Subcutaneous adipose tissue (tissue), 4 donors: ENCODE data around the gene LSG1. TPM values are rescaled to one million over a fixed set of nuclear protein-coding genes. Genes with fewer than 3 reads are reported as not detected.

ENCODE experiments used
- CTCF ChIP-seq: fragments of 450-650 bp; IDR thresholded peaks from one replicate; pipeline ENCODE4 v1.5.1; 2016; ENCODE audit warnings: low read depth, mild to moderate bottlenecking, control low read depth, antibody characterized with exemption, moderate library complexity
- total RNA-seq, 4 donors: library from RNA; depleted of rRNA; stranded (reverse); fragments of >200 nt; gene quantifications; one replicate each; pipeline ENCODE4 v1.1.0, GENCODE V29; 2016

LSG1 gene
- total RNA-seq, 4 donors from 2014 or later: 27.5 to 49.9 (median 38.9) TPM

GRCh38 chr3:194682694-194683310, 10.8 kb upstream of the LSG1 start:
- TF ChIP-seq CTCF: no peak

DNA sequence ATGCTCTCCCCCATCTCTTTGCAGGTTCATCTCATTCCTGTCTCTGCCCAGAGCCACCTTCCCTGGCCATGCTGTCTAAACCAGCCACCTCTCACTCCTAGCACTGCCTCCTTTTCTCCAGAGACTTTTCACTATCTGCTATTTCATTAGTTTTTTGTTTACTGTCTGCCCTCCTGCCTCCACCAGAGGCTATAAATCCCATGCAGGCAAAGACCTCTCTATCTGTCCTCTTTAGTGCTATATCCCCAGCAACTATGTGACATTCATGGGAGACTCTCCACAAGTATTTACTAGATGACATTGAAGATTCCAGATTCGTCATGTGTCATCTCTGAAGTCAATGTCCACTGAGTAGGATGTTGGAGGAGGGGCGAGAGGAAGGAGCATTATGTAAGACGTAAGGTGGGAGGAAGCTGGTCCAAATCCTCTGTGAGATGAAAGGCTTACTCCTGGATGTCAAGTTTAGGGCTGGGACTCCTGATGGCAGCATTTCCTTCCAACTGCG, 10.2 kb upstream of the LSG1 start:
- no peak for TF ChIP-seq CTCF

GRCh38 chr3:194680888-194681615, 9.1 kb upstream of the LSG1 start:
- TF ChIP-seq CTCF: no peak

GRCh38 chr3:194676471-194676870, 4.5 kb upstream of the LSG1 start:
- no peak for TF ChIP-seq CTCF

DNA sequence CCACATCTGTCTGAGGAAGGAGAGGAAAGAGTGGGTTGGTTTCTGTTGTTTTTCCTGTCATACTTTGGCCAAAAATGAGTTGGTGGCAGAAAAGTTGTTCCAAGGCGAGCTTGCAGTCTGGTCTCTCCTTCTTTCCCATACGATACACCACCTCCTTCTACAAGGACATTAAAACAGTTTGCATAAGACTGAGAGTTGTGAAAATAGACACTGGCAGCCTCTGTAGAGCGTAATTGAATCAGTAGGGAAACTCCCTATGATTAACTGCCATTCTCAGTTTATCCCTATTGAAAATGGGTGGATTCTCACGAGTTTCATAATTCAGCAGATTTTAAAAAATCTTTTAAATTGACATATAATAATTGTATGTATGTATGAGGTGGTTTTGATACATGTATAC, 3.7 kb upstream of the LSG1 start:
- TF ChIP-seq CTCF: no peak

DNA sequence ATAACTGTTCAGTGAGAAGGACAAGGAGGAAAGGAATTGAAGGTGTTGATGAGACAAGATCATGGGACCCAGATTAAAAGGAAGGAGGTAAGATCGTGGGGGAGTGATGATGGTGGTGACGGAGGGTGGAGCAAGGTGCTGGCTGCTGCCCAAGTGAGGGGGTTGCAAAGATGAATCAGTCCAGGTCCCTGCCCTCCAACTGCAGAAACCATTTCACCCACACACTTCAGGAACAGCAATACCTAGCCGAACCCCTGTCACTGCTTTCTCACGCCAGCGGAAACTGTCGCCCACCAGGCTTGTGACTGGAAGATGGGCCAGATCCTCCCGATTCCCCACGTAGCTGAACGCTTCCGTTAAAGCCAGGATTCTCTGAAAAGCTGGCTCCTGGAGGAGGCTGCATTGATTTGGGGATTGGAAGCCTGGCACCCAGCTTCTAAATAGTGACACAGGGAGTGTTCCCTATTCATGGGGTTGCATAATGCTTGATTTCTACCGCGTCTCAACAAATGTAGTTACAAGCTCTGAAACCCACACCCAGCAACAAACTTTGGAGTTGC, 3.2 kb upstream of the LSG1 start:
- TF ChIP-seq CTCF: no peak

DNA sequence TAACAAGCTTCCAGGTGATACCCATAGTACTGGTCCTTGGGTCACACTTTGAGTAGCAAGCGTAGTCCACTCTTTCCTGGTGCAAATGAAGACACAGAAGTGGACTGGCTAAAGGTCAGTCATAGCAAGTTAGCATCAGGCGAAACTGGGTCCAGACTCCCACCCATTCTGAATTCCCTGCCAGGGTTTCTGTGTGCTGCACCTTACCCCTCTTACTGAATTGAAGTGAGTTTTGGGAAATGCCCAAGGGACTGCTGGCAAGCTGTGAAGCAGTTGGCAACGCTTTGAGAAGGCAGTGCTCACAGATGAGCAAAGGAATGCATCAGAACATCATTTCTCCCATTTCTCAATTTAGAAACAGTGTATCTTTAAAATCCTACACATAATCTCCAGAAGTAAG, 1.8 kb upstream of the LSG1 start:
- TF ChIP-seq CTCF: no peak
